HCT116 (cell line): ENCODE measurements around the gene CADPS. TPM values are rescaled to one million over a fixed set of nuclear protein-coding genes. Genes with fewer than 3 reads are reported as not detected.

Source experiments
- ATAC-seq: fragments of 200-7000 bp; cut with Tn5 transposase; 2 replicates; pipeline ENCODE4 v1.9.1; 2020; ENCODE audit warnings: mild to moderate bottlenecking, moderate library complexity
- BruUV-seq: library from RNA; stranded (reverse); fragments of 400-500 nt; replicated peaks from 2 replicates; lab custom pipeline; 2021; lab: Mats Ljungman, UMichigan
- CTCF ChIA-PET: fragments of 300-600 bp; sonication (Branson Sonifier 250); formaldehyde crosslinking; loops from one replicate; lab custom pipeline; 2021; ENCODE audit warnings: antibody characterized with exemption; lab: Charles Lee
- POLR2A ChIA-PET: fragments of 300-600, 350-600 bp; sonication (Branson Sonifier 250); formaldehyde crosslinking; loops from one replicate; lab custom pipeline; 2021; ENCODE audit warnings: antibody characterized with exemption; lab: Charles Lee
- RAD21 ChIA-PET, 2 experiments: fragments of 300-600 bp; sonication (Branson Sonifier 250); formaldehyde crosslinking; loops; one replicate each; lab custom pipeline; 2023; ENCODE audit warnings: low total read pairs in 2 of 2; ENCODE audit not compliant: uncharacterized antibody in 2 of 2, unreplicated experiment in 2 of 2, low non-redundant PET in 1 of 2; lab: Charles Lee
- DNase-seq: peaks from one replicate; pipeline ENCODE4 v3.0.0-alpha.2; 2010; ENCODE audit warnings: low read depth, low spot score
- H2AFZ ChIP-seq: fragments of 200-600 bp; shearing (Covaris generic), sonication (generic); 2 replicates; pipeline ENCODE4 v1.6.1; 2017; ENCODE audit warnings: low read depth, mixed run types, mixed read lengths, antibody characterized with exemption, low read length; ENCODE audit not compliant: poor library complexity, severe bottlenecking
- H3K27ac ChIP-seq: 2 replicates; pipeline ENCODE4 v1.5.1; 2012; ENCODE audit warnings: low read depth, low read length
- H3K27me3 ChIP-seq: fragments of 200-600 bp; sonication (generic); 2 replicates; pipeline ENCODE4 v1.6.1; 2016; ENCODE audit warnings: mixed run types, low read length, mixed read lengths; ENCODE audit not compliant: insufficient read depth
- H3K36me3 ChIP-seq, 2 experiments: fragments of 200-500 bp in 1 of 2; fragments of 200-600 bp in 1 of 2; sonication (Bioruptor generic) in 1 of 2; sonication (generic) in 1 of 2; 2 replicates each; pipeline versions ENCODE4 v1.5.1 to v1.6.1; 2014 to 2016; ENCODE audit warnings: low read length in 2 of 2, inconsistent platforms in 1 of 2, mixed read lengths in 1 of 2, mixed run types in 1 of 2; ENCODE audit not compliant: insufficient read depth in 2 of 2, control insufficient read depth in 1 of 2
- H3K4me1 ChIP-seq, 2 experiments: fragments of 200-600 bp in 1 of 2; sonication (generic) in 1 of 2; 2 replicates each; pipeline versions ENCODE4 v1.5.1 to v1.6.1; 2012 to 2017; ENCODE audit warnings: low read length in 2 of 2, inconsistent platforms in 1 of 2, mild to moderate bottlenecking in 1 of 2, mixed read lengths in 1 of 2, mixed run types in 1 of 2, moderate library complexity in 1 of 2; ENCODE audit not compliant: insufficient read depth in 2 of 2, control insufficient read depth in 1 of 2
- H3K4me2 ChIP-seq: fragments of 200-600 bp; sonication (generic); 2 replicates; pipeline ENCODE4 v1.6.1; 2017; ENCODE audit warnings: mixed run types, low read length, mixed read lengths
- H3K4me3 ChIP-seq, 2 experiments: fragments of 200-600 bp in 1 of 2; sonication (generic) in 1 of 2; replicated peaks in 1 of 2; 2 replicates each; pipeline ENCODE4 v1.5.1; 2011 to 2016; ENCODE audit warnings: low read length in 2 of 2, control low read depth in 1 of 2, low read depth in 1 of 2, mild to moderate bottlenecking in 1 of 2, mixed read lengths in 1 of 2, mixed run types in 1 of 2
- H3K79me2 ChIP-seq: fragments of 200-600 bp; sonication (generic); 2 replicates; pipeline ENCODE4 v1.6.1; 2017; ENCODE audit warnings: mild to moderate bottlenecking, mixed run types, low read length, moderate library complexity, mixed read lengths; ENCODE audit not compliant: insufficient read depth
- H3K9ac ChIP-seq: fragments of 200-600 bp; sonication (generic); 2 replicates; pipeline ENCODE4 v1.6.1; 2016; ENCODE audit warnings: low read length, mixed read lengths
- H3K9me2 ChIP-seq: fragments of 200-600 bp; sonication (generic), shearing (Covaris generic); 2 replicates; pipeline ENCODE4 v1.6.1; 2017; ENCODE audit warnings: mixed run types, mild to moderate bottlenecking, moderate library complexity; ENCODE audit not compliant: insufficient read depth
- H3K9me3 ChIP-seq, 2 experiments: fragments of 200-500 bp in 1 of 2; fragments of 200-600 bp in 1 of 2; sonication (Bioruptor generic) in 1 of 2; sonication (generic) in 1 of 2; 2 replicates each; pipeline ENCODE4 v1.6.1; 2014 to 2017; ENCODE audit warnings: low read length in 2 of 2, mixed read lengths in 2 of 2, inconsistent platforms in 1 of 2, low read depth in 1 of 2, mild to moderate bottlenecking in 1 of 2, mixed run types in 1 of 2, moderate library complexity in 1 of 2; ENCODE audit not compliant: control insufficient read depth in 1 of 2, insufficient read depth in 1 of 2
- H4K20me1 ChIP-seq: fragments of 200-600 bp; sonication (generic), shearing (Covaris generic); 2 replicates; pipeline ENCODE4 v1.6.1; 2017; ENCODE audit warnings: mixed run types, mild to moderate bottlenecking, moderate library complexity; ENCODE audit not compliant: insufficient read depth
- CBX3 ChIP-seq: IDR thresholded peaks from 2 replicates; pipeline ENCODE4 v1.6.1; 2012; ENCODE audit warnings: low read depth
- ELF1 ChIP-seq: IDR thresholded peaks from 2 replicates; pipeline ENCODE4 v1.6.1; 2012; ENCODE audit warnings: low read depth, borderline replicate concordance
- FOSL1 ChIP-seq: IDR thresholded peaks from 2 replicates; pipeline ENCODE4 v1.6.1; 2012; ENCODE audit warnings: low read depth
- POLR2A ChIP-seq: IDR thresholded peaks from 2 replicates; pipeline ENCODE4 v1.7.0; 2011; ENCODE audit warnings: borderline replicate concordance; ENCODE audit not compliant: insufficient read depth, insufficient read length; ENCODE audit errors: extremely low read depth
- RAD21 ChIP-seq: IDR thresholded peaks from 2 replicates; pipeline ENCODE4 v1.6.1; 2012; ENCODE audit warnings: low read depth, mild to moderate bottlenecking
- SP1 ChIP-seq: IDR thresholded peaks from 2 replicates; pipeline ENCODE4 v1.6.1; 2012; ENCODE audit warnings: low read depth
- YY1 ChIP-seq: IDR thresholded peaks from 2 replicates; pipeline ENCODE4 v1.6.1; 2011; ENCODE audit warnings: low read length, low read depth, moderate library complexity, mild to moderate bottlenecking; ENCODE audit not compliant: insufficient replicate concordance; ENCODE audit errors: extremely low read depth
- ZFX ChIP-seq: fragments of 450-650 bp; IDR thresholded peaks from 2 replicates; pipeline ENCODE4 v1.6.1; 2017
- ZNF274 ChIP-seq: fragments of 200-500 bp; sonication (Bioruptor generic); IDR thresholded peaks from 2 replicates; pipeline ENCODE4 v1.6.1; 2014; ENCODE audit warnings: mild to moderate bottlenecking, low read depth, low read length, inconsistent platforms
- intact Hi-C: fragments of 100-400 bp; cut with micrococcal nuclease; formaldehyde crosslinking; loops from 2 replicates; pipeline ENCODE4 v1.10.0; 2022
- total RNA-seq: library from RNA; stranded (reverse); gene quantifications from one replicate; pipeline ENCODE4 v1.2.1, GENCODE V29; 2021; ENCODE audit not compliant: unreplicated experiment
- TF ChIP-seq, protein P1 (sequence below): IDR thresholded peaks from 2 replicates; pipeline ENCODE4 v1.6.1; 2012
- TF ChIP-seq, protein P2 (sequence below): IDR thresholded peaks from 2 replicates; pipeline ENCODE4 v1.6.1; 2011; ENCODE audit warnings: mild to moderate bottlenecking, low read length, moderate library complexity; ENCODE audit not compliant: insufficient replicate concordance; ENCODE audit errors: extremely low read depth

CADPS gene
- total RNA-seq, 1 experiment from 2014 or later = not detected

DNA sequence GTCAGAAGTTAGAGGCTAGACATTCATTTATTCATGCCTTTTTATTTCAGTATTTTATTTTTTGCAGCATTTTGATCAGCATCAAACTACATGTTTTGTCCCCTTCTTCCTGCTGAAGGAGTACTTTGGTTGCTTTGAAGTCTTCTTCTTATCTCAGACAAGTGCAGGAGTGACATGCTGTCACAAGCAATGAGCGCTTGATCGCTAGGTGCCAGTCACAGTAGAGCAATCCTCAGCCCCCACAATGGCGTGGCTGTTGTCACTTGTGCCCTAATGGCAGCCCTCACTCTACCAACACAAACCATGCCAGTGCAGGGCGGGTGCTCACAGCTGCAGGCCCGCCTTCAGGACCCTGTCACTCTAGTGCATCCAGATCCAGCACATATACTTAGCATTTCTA, 317.2 kb downstream of the CADPS start:
- TF ChIP-seq FOSL1 (no peak), CBX3 (no peak), ZNF274 (no peak), ZFX (no peak), SP1 (no peak), YY1 (no peak), RAD21 (no peak), POLR2A (no peak), ELF1 (no peak)
- TF ChIP-seq, protein P1, sequence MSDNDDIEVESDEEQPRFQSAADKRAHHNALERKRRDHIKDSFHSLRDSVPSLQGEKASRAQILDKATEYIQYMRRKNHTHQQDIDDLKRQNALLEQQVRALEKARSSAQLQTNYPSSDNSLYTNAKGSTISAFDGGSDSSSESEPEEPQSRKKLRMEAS = no peak
- TF ChIP-seq, protein P2, sequence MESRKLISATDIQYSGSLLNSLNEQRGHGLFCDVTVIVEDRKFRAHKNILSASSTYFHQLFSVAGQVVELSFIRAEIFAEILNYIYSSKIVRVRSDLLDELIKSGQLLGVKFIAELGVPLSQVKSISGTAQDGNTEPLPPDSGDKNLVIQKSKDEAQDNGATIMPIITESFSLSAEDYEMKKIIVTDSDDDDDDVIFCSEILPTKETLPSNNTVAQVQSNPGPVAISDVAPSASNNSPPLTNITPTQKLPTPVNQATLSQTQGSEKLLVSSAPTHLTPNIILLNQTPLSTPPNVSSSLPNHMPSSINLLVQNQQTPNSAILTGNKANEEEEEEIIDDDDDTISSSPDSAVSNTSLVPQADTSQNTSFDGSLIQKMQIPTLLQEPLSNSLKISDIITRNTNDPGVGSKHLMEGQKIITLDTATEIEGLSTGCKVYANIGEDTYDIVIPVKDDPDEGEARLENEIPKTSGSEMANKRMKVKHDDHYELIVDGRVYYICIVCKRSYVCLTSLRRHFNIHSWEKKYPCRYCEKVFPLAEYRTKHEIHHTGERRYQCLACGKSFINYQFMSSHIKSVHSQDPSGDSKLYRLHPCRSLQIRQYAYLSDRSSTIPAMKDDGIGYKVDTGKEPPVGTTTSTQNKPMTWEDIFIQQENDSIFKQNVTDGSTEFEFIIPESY = no peak
- no peak overlapping the region for H2AFZ ChIP-seq
- DNase-seq = no peak
- no peaks in the 10 kb centered on the region for H3K4me1 ChIP-seq
- no peaks in the 10 kb centered on the region for H3K9me2 ChIP-seq
- H3K79me2 ChIP-seq = no peaks in the 10 kb centered on the region
- no peak overlapping the region for H3K4me2 ChIP-seq
- H3K4me3 ChIP-seq = no peak overlapping the region
- ChIA-PET RAD21 (no interaction called here), POLR2A (no interaction called here), CTCF (no interaction called here)
- ATAC-seq = no peak
- no peak overlapping the region for H3K9ac ChIP-seq
- H3K36me3 ChIP-seq = no peaks in the 10 kb centered on the region
- no peak overlapping the region for H3K27ac ChIP-seq
- H3K9me3 ChIP-seq = no peaks in the 10 kb centered on the region
- no peaks in the 10 kb centered on the region for H4K20me1 ChIP-seq
- intact Hi-C loops = no loop called here
- 0 out of 2 replicates have a peak, but pooled peaks cover 9% of the 10 kb centered on the region for H3K27me3 ChIP-seq
- no TSS peak for BruUV-seq
